H1 (cell line): Measurements from ENCODE around the gene ABCC9. TPM values are rescaled to one million over a fixed set of nuclear protein-coding genes. Genes with fewer than 3 reads are reported as not detected.

Experiments
- CTCF ChIA-PET: fragments of 300-600 bp; sonication (Branson Sonifier 250); formaldehyde crosslinking; loops from one replicate; lab custom pipeline; 2021; ENCODE audit not compliant: partially characterized antibody; lab: Charles Lee
- POLR2A ChIA-PET: fragments of 300-600 bp; sonication (Branson Sonifier 250); formaldehyde crosslinking; loops from one replicate; lab custom pipeline; 2021; ENCODE audit warnings: inconsistent platforms; ENCODE audit not compliant: partially characterized antibody; lab: Charles Lee
- DNase-seq, 2 experiments: peaks; one replicate each; pipeline versions ENCODE4 v3.0.0 to v3.0.0-alpha.2; 2010 to 2022; ENCODE audit warnings: low spot score in 2 of 2, low read depth in 1 of 2, mixed read lengths in 1 of 2
- FAIRE-seq: peaks from 2 replicates; lab custom pipeline; 2011; peaks lifted over from hg19 to GRCh38; lab: Jason Lieb, UNC
- H2AFZ ChIP-seq: 2 replicates; pipeline ENCODE4 v1.8.1; 2012; ENCODE audit warnings: low read length, inconsistent platforms
- H2AK5ac ChIP-seq: 2 replicates; pipeline ENCODE4 v1.6.1; 2013; ENCODE audit warnings: low read depth, low read length
- H2BK120ac ChIP-seq: replicated peaks from 2 replicates; pipeline ENCODE3; 2013; ENCODE audit warnings: low read depth, low read length, inconsistent platforms
- H2BK12ac ChIP-seq: 2 replicates; pipeline ENCODE4 v1.6.1; 2013; ENCODE audit warnings: low read depth, low read length
- H2BK15ac ChIP-seq: 2 replicates; pipeline ENCODE4 v1.6.1; 2013; ENCODE audit warnings: low read length
- H2BK20ac ChIP-seq: 2 replicates; pipeline ENCODE4 v1.6.1; 2013; ENCODE audit warnings: low read length
- H2BK5ac ChIP-seq: 2 replicates; pipeline ENCODE4 v1.6.1; 2013; ENCODE audit warnings: low read depth, low read length
- H3K14ac ChIP-seq: 2 replicates; pipeline ENCODE4 v1.6.1; 2013; ENCODE audit warnings: inconsistent platforms; ENCODE audit not compliant: insufficient read length
- H3K18ac ChIP-seq: 2 replicates; pipeline ENCODE4 v1.6.1; 2013; ENCODE audit warnings: low read length; ENCODE audit errors: extremely low read depth
- H3K23ac ChIP-seq: 2 replicates; pipeline ENCODE4 v1.6.1; 2013; ENCODE audit warnings: inconsistent platforms; ENCODE audit not compliant: insufficient read length
- H3K23me2 ChIP-seq: 2 replicates; pipeline ENCODE4 v1.6.1; 2013; ENCODE audit warnings: low read depth, low read length
- H3K27ac ChIP-seq: 2 replicates; pipeline ENCODE4 v1.6.1; 2011; ENCODE audit warnings: low read depth, low read length, inconsistent platforms
- H3K27me3 ChIP-seq, 4 experiments: replicated peaks in 1 of 4; 1 replicate in 1 of 4; 2 replicates in 3 of 4; pipeline versions ENCODE4 v1.6.1 to v1.8.1; 2011 to 2013; ENCODE audit warnings: low read length in 3 of 4, mild to moderate bottlenecking in 3 of 4, inconsistent platforms in 2 of 4, mixed read lengths in 2 of 4, moderate library complexity in 1 of 4; ENCODE audit not compliant: control insufficient read depth in 3 of 4, insufficient read depth in 3 of 4; ENCODE audit errors: extremely low read depth in 1 of 4
- H3K36me3 ChIP-seq, 4 experiments: 2 replicates each; pipeline versions ENCODE4 v1.6.1 to v1.8.1; 2011 to 2013; ENCODE audit warnings: mild to moderate bottlenecking in 4 of 4, low read length in 3 of 4, moderate library complexity in 2 of 4, control low read depth in 1 of 4, inconsistent platforms in 1 of 4; ENCODE audit not compliant: insufficient read depth in 4 of 4, control insufficient read depth in 2 of 4
- H3K4ac ChIP-seq: replicated peaks from 2 replicates; pipeline ENCODE3; 2013; ENCODE audit warnings: low read length, low read depth, mixed read lengths, inconsistent platforms; ENCODE audit not compliant: insufficient read length
- H3K4me1 ChIP-seq, 4 experiments: replicated peaks in 1 of 4; 1 replicate in 1 of 4; 2 replicates in 3 of 4; pipeline versions ENCODE4 v1.6.1 to v1.8.1; 2011 to 2013; ENCODE audit warnings: low read length in 3 of 4, inconsistent platforms in 2 of 4, mixed read lengths in 1 of 4; ENCODE audit not compliant: insufficient read depth in 4 of 4, control insufficient read depth in 3 of 4
- H3K4me2 ChIP-seq, 2 experiments: 2 replicates each; pipeline versions ENCODE4 v1.6.1 to v1.8.1; 2011 to 2013; ENCODE audit warnings: low read depth in 2 of 2, low read length in 2 of 2, control low read depth in 1 of 2, inconsistent platforms in 1 of 2, mild to moderate bottlenecking in 1 of 2; ENCODE audit not compliant: insufficient read depth in 1 of 2
- H3K4me3 ChIP-seq, 4 experiments: fragments of 200-600, 300-600 bp in 1 of 4; sonication (generic), shearing (Covaris generic), sonication (Bioruptor Twin) in 1 of 4; 2 replicates each; pipeline versions ENCODE4 v1.5.1 to v1.8.1; 2011 to 2016; ENCODE audit warnings: low read length in 4 of 4, low read depth in 3 of 4, control low read depth in 2 of 4, inconsistent platforms in 2 of 4, mild to moderate bottlenecking in 2 of 4, mixed read lengths in 1 of 4, moderate library complexity in 1 of 4; ENCODE audit not compliant: insufficient read depth in 2 of 4; ENCODE audit errors: extremely low read depth in 1 of 4
- H3K56ac ChIP-seq: replicated peaks from 2 replicates; pipeline ENCODE3; 2013; ENCODE audit warnings: low read depth, mild to moderate bottlenecking, mixed read lengths, low read length, inconsistent platforms; ENCODE audit not compliant: insufficient read length
- H3K79me1 ChIP-seq: 2 replicates; pipeline ENCODE4 v1.6.1; 2013; ENCODE audit warnings: low read depth, low read length, control low read depth
- H3K79me2 ChIP-seq, 2 experiments: 2 replicates each; pipeline versions ENCODE4 v1.6.1 to v1.8.1; 2012 to 2013; ENCODE audit warnings: low read length in 2 of 2, mild to moderate bottlenecking in 2 of 2, inconsistent platforms in 1 of 2; ENCODE audit not compliant: insufficient read depth in 2 of 2, control insufficient read depth in 1 of 2
- H3K9ac ChIP-seq, 4 experiments: replicated peaks in 1 of 4; 1 replicate in 1 of 4; 2 replicates in 3 of 4; pipeline versions ENCODE4 v1.6.1 to v1.8.1; 2011 to 2013; ENCODE audit warnings: low read depth in 3 of 4, low read length in 3 of 4, control low read depth in 2 of 4, mild to moderate bottlenecking in 2 of 4, moderate library complexity in 2 of 4, inconsistent platforms in 1 of 4; ENCODE audit errors: extremely low read depth in 1 of 4
- H3K9me3 ChIP-seq, 2 experiments: 2 replicates each; pipeline versions ENCODE4 v1.6.1 to v1.8.1; 2012 to 2013; ENCODE audit warnings: mild to moderate bottlenecking in 2 of 2, moderate library complexity in 2 of 2, control low read depth in 1 of 2, inconsistent platforms in 1 of 2, low read depth in 1 of 2, low read length in 1 of 2, mixed read lengths in 1 of 2; ENCODE audit not compliant: insufficient read depth in 2 of 2
- H4K20me1 ChIP-seq, 2 experiments: replicated peaks in 1 of 2; 2 replicates each; pipeline versions ENCODE3 to v1.8.1; 2011 to 2013; ENCODE audit warnings: inconsistent platforms in 2 of 2, low read length in 2 of 2, mild to moderate bottlenecking in 1 of 2; ENCODE audit not compliant: insufficient read depth in 2 of 2, control insufficient read depth in 1 of 2
- H4K5ac ChIP-seq: 2 replicates; pipeline ENCODE4 v1.6.1; 2013; ENCODE audit warnings: low read length, low read depth, mixed read lengths, inconsistent platforms; ENCODE audit not compliant: insufficient read length
- H4K8ac ChIP-seq: 2 replicates; pipeline ENCODE4 v1.8.0; 2013; ENCODE audit warnings: mild to moderate bottlenecking, moderate library complexity, low read length, inconsistent platforms; ENCODE audit not compliant: insufficient read depth; ENCODE audit errors: extremely low read depth
- H4K91ac ChIP-seq: replicated peaks from 2 replicates; pipeline ENCODE3; 2013; ENCODE audit warnings: low read length, mixed read lengths, inconsistent platforms; ENCODE audit not compliant: insufficient read length
- BCL11A ChIP-seq, 2 experiments: IDR thresholded peaks; one replicate each; pipeline ENCODE4 v1.6.1; 2011; ENCODE audit warnings: low read depth in 2 of 2, low read length in 2 of 2, mild to moderate bottlenecking in 2 of 2
- GTF2F1 ChIP-seq: IDR thresholded peaks from 2 replicates; pipeline ENCODE4 v1.6.1; 2012; ENCODE audit warnings: low read depth, low read length, improper control_type of control experiment, borderline replicate concordance
- PHF8 ChIP-seq: fragments of 200-600 bp; sonication (generic); conservative IDR thresholded peaks from 2 replicates; pipeline ENCODE4 v1.7.1; 2012; ENCODE audit warnings: low read depth, mild to moderate bottlenecking, inconsistent platforms, low read length, moderate library complexity
- RAD21 ChIP-seq, 2 experiments: IDR thresholded peaks in 1 of 2; conservative IDR thresholded peaks in 1 of 2; 2 replicates each; pipeline ENCODE4 v1.6.1; 2011; ENCODE audit warnings: low read depth in 2 of 2, low read length in 2 of 2, improper control_type of control experiment in 1 of 2, inconsistent platforms in 1 of 2, mild to moderate bottlenecking in 1 of 2, moderate library complexity in 1 of 2
- WGBS, 2 experiments: shearing (Covaris generic) in 1 of 2; methylation state at CpG; one replicate each; pipeline versions ENCODE4 v1.1.6 to v1.1.7; 2013 to 2015; ENCODE audit warnings: low lambda C conversion rate in 2 of 2, mixed read lengths in 2 of 2, inconsistent platforms in 1 of 2, low coverage in 1 of 2, missing lambda C conversion rate in 1 of 2; ENCODE audit not compliant: insufficient replicate concordance in 2 of 2, insufficient coverage in 1 of 2, insufficient read length in 1 of 2; ENCODE audit errors: extremely low coverage in 1 of 2, missing lambda C conversion rate in 1 of 2; 5-methylcytosine and 5-hydroxymethylcytosine counted together
- polyA plus RNA-seq, 7 experiments: library from polyadenylated mRNA; depleted of rRNA in 3 of 7; stranded (reverse) in 5 of 7; unstranded in 2 of 7; fragments of >200 nt in 5 of 7; fragments of 200-250 nt in 2 of 7; gene quantifications; 1 replicate in 5 of 7; 2 replicates in 1 of 7; 4 replicates in 1 of 7; pipeline versions ENCODE4 v1.2.1 to v1.2.3, GENCODE V29; 2011 to 2013; ENCODE audit warnings: missing spikeins in 2 of 7, mixed read lengths in 2 of 7
- total RNA-seq: library from RNA; stranded (reverse); fragmentation: NEBNext Ultra II Directional; extraction: Animal tissue kit (Norgen Biotek cat#: 25700); gene quantifications from 2 replicates; pipeline ENCODE4 v1.2.1, GENCODE V29; 2021

ABCC9 gene
- total and polyA plus RNA-seq, 2 of the 8 experiments (the other 6 are each of a cell fraction or from before 2014, with no cell fraction given) = under 0.01 TPM; not detected in 1

DNA sequence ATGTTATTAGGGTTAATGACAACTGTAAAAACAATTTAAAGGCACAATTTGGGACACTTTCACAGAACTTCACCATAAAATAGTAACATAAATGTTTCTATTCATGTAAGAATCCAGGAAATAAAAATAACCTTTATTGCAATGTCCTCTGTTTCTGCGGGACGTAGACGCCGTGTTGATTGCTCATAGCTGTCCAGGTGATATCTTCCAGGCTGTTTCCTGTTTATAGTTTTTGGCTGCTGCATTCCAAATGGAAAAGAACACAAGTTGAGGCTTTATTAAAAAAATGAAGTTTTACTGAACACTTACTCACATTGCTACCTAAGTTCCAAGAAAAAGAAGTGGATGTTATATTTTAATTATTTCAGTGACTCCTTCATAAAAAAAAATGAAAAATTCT, 58.6 kb downstream of the ABCC9 start:
- no peak for DNase-seq
- no peak overlapping the region for H3K23ac ChIP-seq
- H3K18ac ChIP-seq = no peak overlapping the region
- POLR2A ChIA-PET = no interaction called here
- H4K91ac ChIP-seq = no peak overlapping the region
- H3K14ac ChIP-seq = no peak overlapping the region
- FAIRE-seq = no peak
- no peak overlapping the region for H3K4ac ChIP-seq
- no peak overlapping the region for H2BK15ac ChIP-seq
- no peak overlapping the region for H4K8ac ChIP-seq
- H3K9ac ChIP-seq = no peak overlapping the region
- 95% methylated on average over 4 of the region's 4 CpGs; no CpG with 5 or more reads in 1 of the 2 experiments for WGBS, 2 experiments
- no peak overlapping the region for H2AK5ac ChIP-seq
- no peak overlapping the region for H2BK120ac ChIP-seq
- H2BK20ac ChIP-seq = no peak overlapping the region
- H2BK5ac ChIP-seq = no peak overlapping the region
- no peak overlapping the region for H3K4me3 ChIP-seq
- H2BK12ac ChIP-seq = no peak overlapping the region
- CTCF ChIA-PET = interaction anchor here (1.3 kb wide), 2 partner anchors 25 to 178 kb away, joined by 3 read pairs; no protein-coding TSS in a partner anchor
- no peak overlapping the region for H2AFZ ChIP-seq
- H3K56ac ChIP-seq = no peak overlapping the region
- H3K36me3 ChIP-seq = no peaks in the 10 kb centered on the region
- H3K27me3 ChIP-seq = no peaks in the 10 kb centered on the region
- H3K79me1 ChIP-seq = no peaks in the 10 kb centered on the region
- no peaks in the 10 kb centered on the region for H3K9me3 ChIP-seq
- H3K27ac ChIP-seq = no peak overlapping the region
- TF ChIP-seq RAD21 (IDR thresholded peaks at IDR 0.05 in 1 of 2, conservative IDR thresholded peaks at IDR 0.05 in 1 of 2; ENCODE audit: low read depth in 2 of 2, low read length in 2 of 2) (no peak), PHF8 (no peak), BCL11A (IDR thresholded peaks at IDR 0.05; ENCODE audit: low read depth in 2 of 2, low read length in 2 of 2) (no peak), GTF2F1 (no peak)
- H3K4me2 ChIP-seq = no peak overlapping the region
- H3K4me1 ChIP-seq = no peaks in the 10 kb centered on the region
- H3K23me2 ChIP-seq = no peaks in the 10 kb centered on the region
- peaks cover 0 to 1% of the 10 kb centered on the region in 2 experiments for H4K20me1 ChIP-seq
- H4K5ac ChIP-seq = no peak overlapping the region
- H3K79me2 ChIP-seq = no peaks in the 10 kb centered on the region
